Measurements from ENCODE around the gene NCKAP5L.

Gene NCKAP5L

GRCh38 chr12:49823951-49824350 is 4.3 kb downstream of the NCKAP5L start:
- DNase-seq: no peak

- DNase-seq: no peak
These were observed 4.9 kb downstream of the NCKAP5L start for GRCh38 chr12:49823350-49823749.

DNA sequence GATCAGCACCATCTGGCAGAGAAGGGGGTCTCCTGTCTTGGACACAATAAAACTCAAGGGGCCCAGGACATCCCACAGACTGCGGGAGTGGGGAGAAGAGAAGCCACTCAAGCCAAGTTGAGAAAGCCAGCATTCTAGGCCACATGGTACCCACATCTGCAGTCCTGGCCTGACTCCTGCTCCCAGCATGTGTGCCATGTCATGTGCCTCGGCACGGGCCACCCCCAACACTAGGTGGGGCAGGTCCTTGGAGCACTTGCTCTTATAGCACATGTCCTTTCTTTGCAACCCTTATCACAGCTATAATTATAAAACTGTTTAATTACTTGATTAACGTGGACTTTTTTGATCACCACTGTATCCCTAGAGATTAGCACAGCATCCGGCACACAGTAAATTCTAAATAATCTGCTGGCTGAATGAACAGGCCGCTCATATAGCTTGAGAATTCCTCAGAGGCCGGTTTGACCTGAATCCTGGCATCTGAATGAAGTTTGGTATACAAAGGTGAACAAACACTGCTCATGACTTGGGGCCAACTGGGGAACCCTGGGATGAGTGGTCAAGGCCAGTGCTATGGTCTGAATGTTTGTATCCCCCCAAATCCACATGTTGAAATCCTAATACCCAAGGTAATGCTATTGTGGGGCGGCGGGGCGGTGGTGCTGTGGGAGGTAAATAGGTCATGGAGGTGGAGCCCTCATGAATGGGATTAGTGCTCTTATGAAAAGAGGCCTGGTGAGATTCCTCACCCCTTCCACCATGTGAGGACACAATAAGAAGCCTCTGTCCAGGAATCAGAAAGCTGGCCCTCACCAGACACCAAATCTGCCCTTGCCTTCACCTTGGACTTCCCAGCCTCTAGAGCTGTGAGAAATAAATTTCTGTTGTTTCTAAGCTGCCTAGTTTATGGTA is 6.6 kb downstream of the NCKAP5L start:
- DNase-seq: no peak

GRCh38 chr12:49819786-49820185 is 8.4 kb downstream of the NCKAP5L start:
- no peak for DNase-seq

DNA sequence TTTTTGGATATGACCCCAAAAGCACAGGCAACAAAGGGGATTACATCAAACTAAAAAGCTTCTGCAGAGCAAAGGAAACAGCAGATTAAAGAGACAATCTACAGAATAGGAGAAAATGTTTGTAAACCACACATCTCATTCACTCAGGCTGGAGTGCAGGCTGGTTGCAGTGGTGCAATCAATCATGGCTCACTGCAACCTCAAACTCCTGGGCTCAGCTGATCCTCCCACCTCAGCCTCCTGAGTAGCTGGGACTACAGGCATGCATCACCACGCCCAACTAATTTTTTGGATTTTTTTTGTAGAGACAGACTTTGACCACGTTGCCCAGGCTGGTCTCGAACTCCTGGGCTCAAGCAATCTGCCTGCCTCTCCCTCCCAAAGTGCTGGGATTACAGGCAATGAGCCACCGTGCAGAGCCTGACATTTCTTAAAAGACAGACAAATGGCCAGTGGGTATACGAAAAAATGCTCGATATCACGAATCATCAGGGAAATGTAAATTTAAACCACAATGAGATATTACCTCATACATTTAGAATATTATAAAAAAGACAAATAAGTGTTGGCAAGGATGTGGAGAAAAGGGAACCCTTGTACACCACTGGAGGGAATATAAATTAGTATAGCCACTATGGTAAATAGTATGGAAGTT is 9.8 kb downstream of the NCKAP5L start:
- DNase-seq: no peak

- no peak for DNase-seq
These were observed 15.1 kb downstream of the NCKAP5L start for GRCh38 chr12:49813131-49813530.

- no peak for DNase-seq
These were observed 16.2 kb downstream of the NCKAP5L start for GRCh38 chr12:49811961-49812401.

DNA sequence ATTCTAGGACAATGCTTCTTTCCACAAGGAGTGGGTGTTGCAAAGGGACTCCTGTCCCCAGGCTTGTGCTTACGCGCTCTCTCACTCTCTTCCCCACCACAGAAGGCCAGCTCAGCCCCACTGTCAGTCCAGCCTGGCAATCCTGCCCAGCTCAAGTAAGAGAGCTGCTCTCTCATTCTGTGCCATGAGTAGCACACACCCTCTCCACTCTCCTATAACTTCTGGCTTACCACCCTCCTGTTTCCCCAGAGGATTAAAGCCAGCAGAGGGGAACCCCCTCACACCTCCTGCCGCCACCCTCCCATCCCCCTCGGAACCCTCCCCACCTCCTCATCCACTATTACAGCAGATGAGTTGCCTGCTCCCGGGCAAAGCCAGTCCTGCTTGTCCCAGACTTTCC is 17.1 kb downstream of the NCKAP5L start:
- no peak for DNase-seq

DNA sequence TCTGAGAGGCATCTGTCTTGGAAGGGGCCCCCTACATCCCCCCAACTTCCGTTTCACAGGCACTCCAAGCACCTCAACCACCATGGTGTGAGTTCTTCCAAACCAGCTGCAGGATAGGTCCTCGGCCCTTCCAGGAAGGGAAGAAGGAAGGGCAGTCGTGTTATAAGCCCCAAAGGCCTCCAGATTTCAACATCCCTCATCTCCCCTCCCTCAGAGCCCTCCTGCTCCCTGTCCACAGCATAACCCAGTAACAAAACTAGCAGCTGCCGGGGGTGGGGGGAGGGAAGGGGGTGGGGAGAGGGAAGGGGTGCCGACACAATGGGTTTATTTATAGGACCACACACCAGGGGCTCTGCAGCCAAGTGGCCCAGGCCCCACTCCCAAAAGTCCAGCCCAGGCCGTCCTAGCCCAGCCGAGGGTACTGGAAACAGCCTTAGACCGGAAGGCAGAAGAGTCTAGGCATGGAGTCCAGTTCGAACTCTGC is 18.3 kb downstream of the NCKAP5L start:
- DNase-seq: no peak

DNA sequence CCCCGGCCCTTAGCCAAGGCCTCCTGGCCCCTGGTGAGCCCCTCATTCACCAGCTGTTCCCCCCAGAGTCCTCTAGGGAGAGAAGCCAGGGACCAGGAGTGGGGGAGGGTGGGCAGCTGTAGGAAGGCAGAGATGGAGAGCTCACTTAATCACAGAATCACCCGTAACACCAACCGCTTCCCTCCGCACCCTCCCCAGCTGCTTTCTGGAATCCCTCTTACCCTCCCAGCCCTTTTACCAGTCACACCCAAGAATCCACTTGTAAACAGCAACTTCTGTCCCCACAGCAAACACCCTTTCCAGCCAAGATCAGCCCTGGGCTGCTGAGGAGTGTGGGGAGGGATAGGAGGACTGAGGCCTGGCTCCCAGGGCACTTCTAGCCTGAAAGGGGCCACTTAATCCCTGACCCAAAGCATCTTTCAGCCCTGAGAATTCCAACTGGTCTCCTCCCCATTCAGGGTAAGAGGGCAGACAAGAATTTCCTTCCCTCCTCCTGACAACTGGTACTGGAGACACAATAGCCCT is 18.8 kb downstream of the NCKAP5L start:
- DNase-seq: no peak

DNA sequence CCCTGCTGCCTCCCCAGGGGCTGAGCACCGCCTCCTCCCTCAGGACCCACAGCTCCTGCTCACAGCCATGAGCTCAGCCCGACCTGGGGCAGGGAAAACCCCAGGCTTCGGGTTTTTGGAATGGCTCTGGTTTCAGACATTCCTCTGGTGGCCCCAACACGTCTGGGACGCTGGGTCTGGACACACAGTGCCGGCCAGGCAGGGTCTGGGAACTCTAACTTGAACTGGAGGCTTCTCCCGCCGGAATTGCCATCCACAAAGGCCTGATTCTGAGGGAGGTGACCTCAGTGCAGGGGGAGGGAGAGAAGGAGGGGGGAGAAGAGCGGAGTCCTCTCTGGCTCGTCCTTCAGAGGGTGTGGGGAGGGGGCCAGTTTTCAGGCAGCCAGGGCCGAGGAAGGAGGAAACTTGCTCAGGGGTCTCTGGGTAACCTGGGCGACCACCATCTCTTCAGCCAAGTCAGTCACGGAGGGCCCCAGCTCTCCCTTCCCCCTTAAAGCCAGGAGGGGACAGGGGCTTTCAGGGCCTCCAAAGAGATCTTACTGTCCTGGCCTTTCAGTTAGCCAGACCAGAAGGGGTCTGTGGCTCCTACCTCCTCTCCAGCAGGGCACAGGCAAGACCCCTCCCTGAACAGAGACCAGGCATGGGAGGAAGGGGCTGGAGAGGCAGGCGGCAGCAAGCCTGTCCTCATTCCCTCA is 19.4 kb downstream of the NCKAP5L start:
- DNase-seq: no peak

- DNase-seq: no peak
These were observed 20.1 kb downstream of the NCKAP5L start for GRCh38 chr12:49807991-49808580.

- DNase-seq: no peak
These were observed 21.3 kb downstream of the NCKAP5L start for GRCh38 chr12:49806877-49807276.

GRCh38 chr12:49806321-49806813 is 21.8 kb downstream of the NCKAP5L start:
- DNase-seq: no peak

DNA sequence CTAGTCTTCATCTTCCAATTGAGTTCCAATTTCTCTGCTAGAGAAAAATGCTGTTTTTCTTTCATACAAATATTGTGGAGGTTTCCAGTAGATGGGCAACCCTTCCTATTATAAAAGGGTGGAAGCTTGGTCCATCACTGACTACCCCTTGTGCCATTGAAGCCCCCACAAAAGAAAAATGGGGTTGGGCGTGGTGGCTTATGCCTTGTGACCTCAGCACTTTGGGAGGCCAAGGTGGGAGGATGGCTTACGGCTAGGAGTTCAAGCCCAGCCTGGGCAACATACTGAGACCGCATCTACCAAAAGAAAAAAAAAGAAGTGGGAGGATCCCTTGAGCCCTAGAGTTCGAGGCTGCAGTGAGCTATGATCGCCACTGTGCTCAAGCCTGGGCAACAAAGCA is 22.8 kb downstream of the NCKAP5L start:
- DNase-seq: no peak

DNA sequence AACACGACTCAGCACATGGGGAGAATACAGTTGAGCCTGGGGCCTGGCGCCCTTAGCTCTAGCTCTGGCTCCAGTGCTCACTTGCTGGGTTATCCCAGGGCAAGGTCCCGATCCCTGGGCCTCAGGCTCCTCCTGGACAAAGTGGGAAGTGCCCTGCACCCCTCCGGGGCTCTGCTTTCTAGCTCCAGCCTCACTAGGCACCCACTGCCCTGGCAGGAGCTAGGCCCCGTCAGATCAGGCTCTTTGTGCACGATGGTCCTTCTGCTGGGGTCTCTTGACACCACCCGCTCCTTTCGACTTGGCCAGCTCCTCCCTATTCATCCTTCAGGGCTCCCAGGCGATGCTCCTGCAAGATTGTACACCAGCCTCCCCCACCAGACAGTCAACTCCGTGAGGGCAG is 23.4 kb downstream of the NCKAP5L start:
- DNase-seq: no peak

- no peak for DNase-seq
These were observed 24.3 kb downstream of the NCKAP5L start for GRCh38 chr12:49803693-49804450.

GRCh38 chr12:49801141-49802063 is 26.8 kb downstream of the NCKAP5L start:
- DNase-seq: no peak

DNA sequence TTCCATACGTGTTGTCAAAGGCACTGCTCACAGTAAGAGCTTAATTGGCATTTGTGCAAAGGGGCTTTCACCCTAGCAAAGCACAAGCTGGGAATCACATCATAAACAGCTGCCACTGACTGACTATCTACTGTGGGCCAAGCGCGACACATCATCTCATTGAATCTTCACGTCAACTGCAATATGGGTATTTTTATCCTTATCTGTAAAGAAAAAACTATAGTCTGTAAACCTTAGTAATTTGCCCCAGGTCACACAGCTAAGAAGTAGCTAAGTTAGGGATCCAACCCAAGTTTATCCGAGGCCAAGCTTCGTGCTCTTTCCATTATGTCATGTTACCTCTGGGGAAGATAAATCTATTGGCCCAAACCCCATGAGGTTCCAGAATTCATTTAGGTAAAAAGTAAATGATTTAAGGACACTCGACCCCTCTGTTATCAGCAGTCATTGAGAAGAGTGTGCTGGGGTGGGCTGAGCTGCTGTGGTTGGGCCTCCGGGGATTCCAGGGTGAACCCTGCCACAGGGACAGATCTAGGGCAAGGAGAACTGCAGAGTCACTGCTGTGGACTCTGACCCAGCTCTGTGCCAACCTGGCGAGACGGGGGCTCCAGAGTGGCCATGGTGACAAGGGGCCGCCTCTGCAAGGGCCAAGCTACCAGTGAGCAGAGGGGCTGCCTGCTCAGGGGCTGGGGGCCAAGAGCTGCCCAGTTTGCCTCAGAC is 27.6 kb downstream of the NCKAP5L start:
- DNase-seq: no peak

DNA sequence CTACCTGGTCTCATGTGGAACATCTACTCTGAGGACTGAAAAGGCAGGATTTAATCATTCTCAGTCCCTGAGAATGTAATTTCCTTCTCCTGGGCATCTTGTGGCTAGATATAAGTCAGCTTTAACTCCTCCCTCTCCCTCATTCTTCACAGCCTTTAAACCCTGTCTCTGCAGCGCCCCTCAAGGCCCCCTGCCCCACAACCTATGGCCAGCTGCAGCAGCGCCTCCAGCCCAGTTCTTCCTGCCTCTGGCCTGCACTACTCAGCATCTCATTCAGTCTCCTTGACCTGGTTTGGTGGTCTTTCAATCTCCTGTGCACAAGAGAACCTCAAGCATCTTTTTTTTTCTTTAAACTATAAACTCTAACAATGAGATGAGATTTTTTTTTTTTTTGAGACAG is 29.3 kb downstream of the NCKAP5L start:
- no peak for DNase-seq

All from activated CD4-positive, alpha-beta T cell treated with anti-CD3 and anti-CD28 coated beads, Interleukin-2, amount 50 U/mL, for 48 hours (primary cell).